GM23338 (cell line): Measurements from ENCODE around the gene ELMOD2.

ENCODE experiments used
- CREB1 ChIP-seq: fragments of 250-450 bp; sonication (Bioruptor Pico); IDR thresholded peaks from 2 replicates; pipeline ENCODE4 v1.5.0; 2020; ENCODE audit warnings: low read depth, mild to moderate bottlenecking, moderate library complexity
- EZH2 ChIP-seq: fragments of 200-600 bp; sonication (generic); IDR thresholded peaks from one replicate; pipeline ENCODE4 v1.8.0; 2017; ENCODE audit warnings: antibody characterized with exemption, mild to moderate bottlenecking, low read depth; ENCODE audit not compliant: unreplicated experiment
- EZH2phosphoT487 ChIP-seq: fragments of 200-600 bp; sonication (generic); IDR thresholded peaks from one replicate; pipeline ENCODE4 v1.8.1; 2018; ENCODE audit warnings: antibody characterized with exemption; ENCODE audit not compliant: unreplicated experiment
- JUNB ChIP-seq: IDR thresholded peaks from one replicate; pipeline ENCODE4 v1.6.1; 2016; ENCODE audit warnings: antibody characterized with exemption; ENCODE audit not compliant: unreplicated experiment
- NANOG ChIP-seq: IDR thresholded peaks from 2 replicates; pipeline ENCODE4 v1.6.1; 2016; ENCODE audit warnings: antibody characterized with exemption, borderline replicate concordance
- POLR2AphosphoS5 ChIP-seq: IDR thresholded peaks from 2 replicates; pipeline ENCODE4 v1.6.1; 2016; ENCODE audit warnings: antibody characterized with exemption, low read depth
- ZNF114 ChIP-seq: fragments of 250-450 bp; sonication (Bioruptor Pico); IDR thresholded peaks from 2 replicates; pipeline ENCODE4 v1.5.0; 2020; ENCODE audit warnings: mild to moderate bottlenecking, moderate library complexity
- ZNF331 ChIP-seq: fragments of 250-450 bp; sonication (Bioruptor Pico); IDR thresholded peaks from 2 replicates; pipeline ENCODE4 v1.5.0; 2020; ENCODE audit warnings: low read depth, mild to moderate bottlenecking, moderate library complexity
- TF ChIP-seq, protein P1 (sequence below), 2 experiments: fragments of 200-600 bp in 1 of 2; sonication (generic) in 1 of 2; conservative IDR thresholded peaks; 2 replicates each; pipeline versions ENCODE4 v1.5.1 to v1.6.1; 2016 to 2017; ENCODE audit warnings: antibody characterized with exemption in 2 of 2, low read depth in 2 of 2, mild to moderate bottlenecking in 2 of 2, moderate library complexity in 1 of 2
- TF ChIP-seq, protein P2 (sequence below): IDR thresholded peaks from one replicate; pipeline ENCODE4 v1.6.1; 2018; ENCODE audit warnings: antibody characterized with exemption; ENCODE audit not compliant: unreplicated experiment
- TF ChIP-seq, protein P3 (sequence below): IDR thresholded peaks from 2 replicates; pipeline ENCODE4 v1.6.1; 2016; ENCODE audit warnings: antibody characterized with exemption
- TF ChIP-seq, protein P4 (sequence below): fragments of 250-450 bp; sonication (Bioruptor Pico); IDR thresholded peaks from 2 replicates; pipeline ENCODE4 v1.5.0; 2020; ENCODE audit warnings: mild to moderate bottlenecking, moderate library complexity

DNA sequence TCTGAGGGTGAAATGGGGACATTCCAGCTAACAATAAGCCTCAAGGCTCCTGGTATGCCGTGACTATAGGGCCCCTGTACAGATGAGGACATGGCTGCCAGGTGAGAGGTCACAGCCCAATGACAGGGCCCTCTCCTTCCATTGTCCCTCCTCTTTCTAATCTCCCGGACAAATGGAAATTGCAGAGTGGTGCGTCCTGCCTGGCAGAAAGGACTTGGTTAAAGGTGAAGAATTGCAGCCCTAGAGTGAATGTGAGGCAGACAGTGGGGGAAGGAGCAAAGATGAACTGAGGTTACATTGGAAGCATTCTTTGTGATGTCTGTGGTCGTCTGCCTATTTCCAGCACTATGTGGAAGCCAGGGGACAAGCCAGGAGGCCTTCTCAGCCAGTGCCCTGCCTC, 51.5 kb downstream of the ELMOD2 start:
- TF ChIP-seq EZH2 = no peak
- no peak for TF ChIP-seq EZH2phosphoT487
- TF ChIP-seq, protein P1, sequence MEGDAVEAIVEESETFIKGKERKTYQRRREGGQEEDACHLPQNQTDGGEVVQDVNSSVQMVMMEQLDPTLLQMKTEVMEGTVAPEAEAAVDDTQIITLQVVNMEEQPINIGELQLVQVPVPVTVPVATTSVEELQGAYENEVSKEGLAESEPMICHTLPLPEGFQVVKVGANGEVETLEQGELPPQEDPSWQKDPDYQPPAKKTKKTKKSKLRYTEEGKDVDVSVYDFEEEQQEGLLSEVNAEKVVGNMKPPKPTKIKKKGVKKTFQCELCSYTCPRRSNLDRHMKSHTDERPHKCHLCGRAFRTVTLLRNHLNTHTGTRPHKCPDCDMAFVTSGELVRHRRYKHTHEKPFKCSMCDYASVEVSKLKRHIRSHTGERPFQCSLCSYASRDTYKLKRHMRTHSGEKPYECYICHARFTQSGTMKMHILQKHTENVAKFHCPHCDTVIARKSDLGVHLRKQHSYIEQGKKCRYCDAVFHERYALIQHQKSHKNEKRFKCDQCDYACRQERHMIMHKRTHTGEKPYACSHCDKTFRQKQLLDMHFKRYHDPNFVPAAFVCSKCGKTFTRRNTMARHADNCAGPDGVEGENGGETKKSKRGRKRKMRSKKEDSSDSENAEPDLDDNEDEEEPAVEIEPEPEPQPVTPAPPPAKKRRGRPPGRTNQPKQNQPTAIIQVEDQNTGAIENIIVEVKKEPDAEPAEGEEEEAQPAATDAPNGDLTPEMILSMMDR (conservative IDR thresholded peaks at IDR 0.05; ENCODE audit: low read depth in 2 of 2) = no peak
- TF ChIP-seq POLR2AphosphoS5 = no peak
- no peak for TF ChIP-seq JUNB
- TF ChIP-seq, protein P2, sequence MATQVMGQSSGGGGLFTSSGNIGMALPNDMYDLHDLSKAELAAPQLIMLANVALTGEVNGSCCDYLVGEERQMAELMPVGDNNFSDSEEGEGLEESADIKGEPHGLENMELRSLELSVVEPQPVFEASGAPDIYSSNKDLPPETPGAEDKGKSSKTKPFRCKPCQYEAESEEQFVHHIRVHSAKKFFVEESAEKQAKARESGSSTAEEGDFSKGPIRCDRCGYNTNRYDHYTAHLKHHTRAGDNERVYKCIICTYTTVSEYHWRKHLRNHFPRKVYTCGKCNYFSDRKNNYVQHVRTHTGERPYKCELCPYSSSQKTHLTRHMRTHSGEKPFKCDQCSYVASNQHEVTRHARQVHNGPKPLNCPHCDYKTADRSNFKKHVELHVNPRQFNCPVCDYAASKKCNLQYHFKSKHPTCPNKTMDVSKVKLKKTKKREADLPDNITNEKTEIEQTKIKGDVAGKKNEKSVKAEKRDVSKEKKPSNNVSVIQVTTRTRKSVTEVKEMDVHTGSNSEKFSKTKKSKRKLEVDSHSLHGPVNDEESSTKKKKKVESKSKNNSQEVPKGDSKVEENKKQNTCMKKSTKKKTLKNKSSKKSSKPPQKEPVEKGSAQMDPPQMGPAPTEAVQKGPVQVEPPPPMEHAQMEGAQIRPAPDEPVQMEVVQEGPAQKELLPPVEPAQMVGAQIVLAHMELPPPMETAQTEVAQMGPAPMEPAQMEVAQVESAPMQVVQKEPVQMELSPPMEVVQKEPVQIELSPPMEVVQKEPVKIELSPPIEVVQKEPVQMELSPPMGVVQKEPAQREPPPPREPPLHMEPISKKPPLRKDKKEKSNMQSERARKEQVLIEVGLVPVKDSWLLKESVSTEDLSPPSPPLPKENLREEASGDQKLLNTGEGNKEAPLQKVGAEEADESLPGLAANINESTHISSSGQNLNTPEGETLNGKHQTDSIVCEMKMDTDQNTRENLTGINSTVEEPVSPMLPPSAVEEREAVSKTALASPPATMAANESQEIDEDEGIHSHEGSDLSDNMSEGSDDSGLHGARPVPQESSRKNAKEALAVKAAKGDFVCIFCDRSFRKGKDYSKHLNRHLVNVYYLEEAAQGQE = no peak
- TF ChIP-seq, protein P3, sequence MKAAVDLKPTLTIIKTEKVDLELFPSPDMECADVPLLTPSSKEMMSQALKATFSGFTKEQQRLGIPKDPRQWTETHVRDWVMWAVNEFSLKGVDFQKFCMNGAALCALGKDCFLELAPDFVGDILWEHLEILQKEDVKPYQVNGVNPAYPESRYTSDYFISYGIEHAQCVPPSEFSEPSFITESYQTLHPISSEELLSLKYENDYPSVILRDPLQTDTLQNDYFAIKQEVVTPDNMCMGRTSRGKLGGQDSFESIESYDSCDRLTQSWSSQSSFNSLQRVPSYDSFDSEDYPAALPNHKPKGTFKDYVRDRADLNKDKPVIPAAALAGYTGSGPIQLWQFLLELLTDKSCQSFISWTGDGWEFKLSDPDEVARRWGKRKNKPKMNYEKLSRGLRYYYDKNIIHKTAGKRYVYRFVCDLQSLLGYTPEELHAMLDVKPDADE = no peak
- no peak for TF ChIP-seq CREB1 (CRISPR knock-in tag)
- no peak for TF ChIP-seq ZNF114 (CRISPR knock-in tag)
- TF ChIP-seq NANOG = no peak
- no peak for TF ChIP-seq ZNF331
- TF ChIP-seq, protein P4, sequence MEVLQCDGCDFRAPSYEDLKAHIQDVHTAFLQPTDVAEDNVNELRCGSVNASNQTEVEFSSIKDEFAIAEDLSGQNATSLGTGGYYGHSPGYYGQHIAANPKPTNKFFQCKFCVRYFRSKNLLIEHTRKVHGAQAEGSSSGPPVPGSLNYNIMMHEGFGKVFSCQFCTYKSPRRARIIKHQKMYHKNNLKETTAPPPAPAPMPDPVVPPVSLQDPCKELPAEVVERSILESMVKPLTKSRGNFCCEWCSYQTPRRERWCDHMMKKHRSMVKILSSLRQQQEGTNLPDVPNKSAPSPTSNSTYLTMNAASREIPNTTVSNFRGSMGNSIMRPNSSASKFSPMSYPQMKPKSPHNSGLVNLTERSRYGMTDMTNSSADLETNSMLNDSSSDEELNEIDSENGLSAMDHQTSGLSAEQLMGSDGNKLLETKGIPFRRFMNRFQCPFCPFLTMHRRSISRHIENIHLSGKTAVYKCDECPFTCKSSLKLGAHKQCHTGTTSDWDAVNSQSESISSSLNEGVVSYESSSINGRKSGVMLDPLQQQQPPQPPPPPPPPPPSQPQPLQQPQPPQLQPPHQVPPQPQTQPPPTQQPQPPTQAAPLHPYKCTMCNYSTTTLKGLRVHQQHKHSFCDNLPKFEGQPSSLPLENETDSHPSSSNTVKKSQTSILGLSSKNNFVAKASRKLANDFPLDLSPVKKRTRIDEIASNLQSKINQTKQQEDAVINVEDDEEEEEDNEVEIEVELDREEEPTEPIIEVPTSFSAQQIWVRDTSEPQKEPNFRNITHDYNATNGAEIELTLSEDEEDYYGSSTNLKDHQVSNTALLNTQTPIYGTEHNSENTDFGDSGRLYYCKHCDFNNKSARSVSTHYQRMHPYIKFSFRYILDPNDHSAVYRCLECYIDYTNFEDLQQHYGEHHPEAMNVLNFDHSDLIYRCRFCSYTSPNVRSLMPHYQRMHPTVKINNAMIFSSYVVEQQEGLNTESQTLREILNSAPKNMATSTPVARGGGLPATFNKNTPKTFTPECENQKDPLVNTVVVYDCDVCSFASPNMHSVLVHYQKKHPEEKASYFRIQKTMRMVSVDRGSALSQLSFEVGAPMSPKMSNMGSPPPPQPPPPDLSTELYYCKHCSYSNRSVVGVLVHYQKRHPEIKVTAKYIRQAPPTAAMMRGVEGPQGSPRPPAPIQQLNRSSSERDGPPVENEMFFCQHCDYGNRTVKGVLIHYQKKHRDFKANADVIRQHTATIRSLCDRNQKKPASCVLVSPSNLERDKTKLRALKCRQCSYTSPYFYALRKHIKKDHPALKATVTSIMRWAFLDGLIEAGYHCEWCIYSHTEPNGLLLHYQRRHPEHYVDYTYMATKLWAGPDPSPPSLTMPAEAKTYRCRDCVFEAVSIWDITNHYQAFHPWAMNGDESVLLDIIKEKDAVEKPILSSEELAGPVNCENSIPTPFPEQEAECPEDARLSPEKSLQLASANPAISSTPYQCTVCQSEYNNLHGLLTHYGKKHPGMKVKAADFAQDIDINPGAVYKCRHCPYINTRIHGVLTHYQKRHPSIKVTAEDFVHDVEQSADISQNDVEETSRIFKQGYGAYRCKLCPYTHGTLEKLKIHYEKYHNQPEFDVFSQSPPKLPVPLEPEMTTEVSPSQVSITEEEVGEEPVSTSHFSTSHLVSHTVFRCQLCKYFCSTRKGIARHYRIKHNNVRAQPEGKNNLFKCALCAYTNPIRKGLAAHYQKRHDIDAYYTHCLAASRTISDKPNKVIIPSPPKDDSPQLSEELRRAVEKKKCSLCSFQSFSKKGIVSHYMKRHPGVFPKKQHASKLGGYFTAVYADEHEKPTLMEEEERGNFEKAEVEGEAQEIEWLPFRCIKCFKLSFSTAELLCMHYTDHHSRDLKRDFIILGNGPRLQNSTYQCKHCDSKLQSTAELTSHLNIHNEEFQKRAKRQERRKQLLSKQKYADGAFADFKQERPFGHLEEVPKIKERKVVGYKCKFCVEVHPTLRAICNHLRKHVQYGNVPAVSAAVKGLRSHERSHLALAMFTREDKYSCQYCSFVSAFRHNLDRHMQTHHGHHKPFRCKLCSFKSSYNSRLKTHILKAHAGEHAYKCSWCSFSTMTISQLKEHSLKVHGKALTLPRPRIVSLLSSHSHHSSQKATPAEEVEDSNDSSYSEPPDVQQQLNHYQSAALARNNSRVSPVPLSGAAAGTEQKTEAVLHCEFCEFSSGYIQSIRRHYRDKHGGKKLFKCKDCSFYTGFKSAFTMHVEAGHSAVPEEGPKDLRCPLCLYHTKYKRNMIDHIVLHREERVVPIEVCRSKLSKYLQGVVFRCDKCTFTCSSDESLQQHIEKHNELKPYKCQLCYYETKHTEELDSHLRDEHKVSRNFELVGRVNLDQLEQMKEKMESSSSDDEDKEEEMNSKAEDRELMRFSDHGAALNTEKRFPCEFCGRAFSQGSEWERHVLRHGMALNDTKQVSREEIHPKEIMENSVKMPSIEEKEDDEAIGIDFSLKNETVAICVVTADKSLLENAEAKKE (CRISPR knock-in tag) = no peak
